ENCODE measurements around the gene ZNHIT2. TPM values are rescaled to one million over a fixed set of nuclear protein-coding genes. Genes with fewer than 3 reads are reported as not detected.
A peak's percentile ranks its signal among the peaks of the same experiment; 100 is the strongest.
"Not testable (repeated sequence)": the region's sequence is repeated elsewhere in the genome, so short reads cannot be mapped to it uniquely, and the experiment has no call there.

ZNHIT2 gene
- 11.0 TPM for total RNA-seq

DNA sequence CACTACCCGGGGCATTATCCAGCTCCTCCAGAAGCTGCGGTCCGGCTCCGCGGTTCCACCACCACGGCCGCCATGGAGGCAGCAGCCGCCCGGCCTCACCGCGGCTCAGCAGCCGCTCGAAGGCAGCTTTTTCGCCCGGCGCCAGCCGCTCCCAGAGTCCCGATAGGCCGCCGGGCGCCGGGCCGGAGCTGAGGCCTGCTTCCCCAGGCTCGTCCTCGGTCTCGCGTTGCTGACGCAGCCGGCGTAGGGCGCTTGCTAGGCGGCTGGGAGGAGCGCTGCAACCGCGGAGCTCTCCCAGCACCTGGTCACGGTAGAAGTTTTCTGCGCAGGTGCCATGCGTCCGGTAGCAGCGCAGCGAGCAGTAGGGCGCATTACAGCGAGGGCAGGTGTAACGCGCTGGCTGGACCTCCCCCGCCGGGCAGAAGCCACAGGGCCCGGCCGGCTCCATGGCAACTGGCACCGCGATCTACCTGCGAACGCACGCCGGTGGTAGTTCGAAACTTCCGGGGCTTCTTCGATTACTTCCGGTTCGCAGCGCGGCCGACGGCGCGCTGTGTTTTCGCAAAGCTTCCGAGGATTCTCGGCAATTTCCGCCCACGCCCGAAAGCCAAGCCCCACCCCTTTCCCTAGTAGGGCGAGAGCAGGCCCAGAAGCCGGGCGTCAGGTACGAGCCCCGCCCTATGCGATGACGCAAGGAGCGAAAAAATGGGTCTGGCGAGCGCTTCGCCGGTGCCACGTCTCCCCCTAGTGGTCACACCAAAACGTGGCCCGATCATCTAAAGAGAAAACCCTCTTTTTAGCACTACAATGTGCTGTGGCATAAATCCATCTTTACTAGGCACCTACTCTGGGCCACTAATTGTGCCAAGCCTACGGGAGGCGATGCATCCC is at the start of gene ZNHIT2:
Gene ZNHIT2, minus strand, starts transcription at position 496 of the 891 bp plus-strand sequence. Its CDS starts 48 bp downstream, at position 448.
- DNase-seq (ENCODE audit: low read depth in 2 of 3, low spot score in 2 of 3) = peak; percentile 95 to 99 (median 99)

DNA sequence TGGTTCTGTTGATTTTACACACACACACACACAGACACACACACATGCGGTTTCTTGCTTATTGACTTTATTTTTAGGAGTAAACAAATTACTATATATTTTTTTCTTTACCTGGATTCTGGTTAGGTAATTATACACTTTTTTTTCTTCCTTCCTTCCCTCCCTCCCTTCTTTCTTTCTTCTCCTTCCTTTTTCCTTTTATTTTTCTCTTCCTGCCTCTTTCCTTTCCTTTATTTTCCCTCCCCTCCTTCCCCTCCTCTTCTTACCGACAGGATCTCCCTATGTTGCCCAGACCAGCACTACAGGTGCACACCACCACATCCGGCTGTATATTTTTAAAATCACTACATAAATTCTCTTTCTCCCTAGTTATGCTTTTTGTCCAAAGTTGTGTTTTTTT is 49.4 kb upstream of the ZNHIT2 start:
- DNase-seq (ENCODE audit: low read depth in 2 of 3, low spot score in 2 of 3) = no peak

DNA sequence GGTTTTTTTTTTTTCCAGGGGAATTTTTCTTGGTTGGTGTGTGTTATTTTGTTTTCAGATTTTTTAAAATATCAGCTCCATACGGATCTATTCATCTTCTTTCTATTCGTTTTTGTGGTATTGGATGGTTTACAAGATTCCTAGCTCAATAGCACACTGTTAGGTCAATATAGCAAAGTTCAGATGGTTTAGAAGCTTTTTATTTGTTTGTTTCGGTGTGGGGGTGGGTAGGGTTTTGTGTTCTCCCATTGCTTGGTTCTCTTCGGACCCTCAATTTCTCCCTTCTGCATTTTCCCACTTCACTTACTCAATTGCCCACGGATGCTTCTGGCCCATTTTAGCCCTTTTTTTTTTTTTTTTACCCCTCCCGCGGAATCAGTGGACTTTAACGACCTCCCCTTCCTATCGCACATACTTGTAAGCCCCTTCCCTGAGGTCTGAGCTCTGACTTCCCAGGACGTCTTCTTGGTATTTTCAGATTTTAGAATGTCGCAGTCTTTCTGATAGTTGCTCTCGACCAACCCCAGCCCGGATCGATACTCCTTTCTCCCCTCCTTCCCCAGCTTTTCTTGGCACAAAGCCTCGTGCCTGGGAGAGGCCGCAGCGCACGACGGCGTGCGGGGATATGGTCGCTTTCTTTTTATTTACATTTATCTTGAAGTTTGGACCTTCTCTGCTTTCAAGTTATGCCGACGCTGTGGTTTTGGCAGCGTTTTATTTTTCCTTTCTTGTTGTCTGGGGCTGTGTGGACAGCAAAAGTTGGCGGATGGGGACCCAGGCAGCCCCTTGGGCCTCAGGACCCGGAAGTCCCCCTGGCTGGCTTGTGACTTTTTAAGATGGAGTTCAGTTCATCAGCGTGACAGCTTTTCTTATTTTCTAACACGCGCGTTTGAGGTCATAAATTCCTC is 48.2 kb upstream of the ZNHIT2 start:
- DNase-seq (ENCODE audit: low read depth in 2 of 3, low spot score in 2 of 3) = no peak

DNA sequence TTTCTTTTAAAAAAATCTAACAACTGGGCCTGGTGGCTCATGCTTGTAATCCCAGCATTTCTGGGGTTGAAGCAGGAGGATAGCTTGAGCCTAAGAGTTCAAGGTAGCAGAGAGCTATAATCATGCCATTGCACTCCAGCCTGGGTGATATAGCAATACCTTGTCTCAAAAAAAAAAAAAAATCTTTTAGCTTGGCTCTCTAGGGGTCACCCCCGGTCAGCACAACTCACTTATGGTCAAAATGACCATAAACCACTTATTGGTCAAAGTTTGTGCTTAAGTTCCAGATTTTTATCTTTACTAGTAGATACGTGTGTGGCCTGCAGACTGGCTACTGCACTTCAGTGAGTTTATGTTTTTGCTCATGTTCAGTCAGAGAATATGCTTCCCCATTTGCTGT is 46.2 kb upstream of the ZNHIT2 start:
- no peak for DNase-seq (ENCODE audit: low read depth in 2 of 3, low spot score in 2 of 3)

DNA sequence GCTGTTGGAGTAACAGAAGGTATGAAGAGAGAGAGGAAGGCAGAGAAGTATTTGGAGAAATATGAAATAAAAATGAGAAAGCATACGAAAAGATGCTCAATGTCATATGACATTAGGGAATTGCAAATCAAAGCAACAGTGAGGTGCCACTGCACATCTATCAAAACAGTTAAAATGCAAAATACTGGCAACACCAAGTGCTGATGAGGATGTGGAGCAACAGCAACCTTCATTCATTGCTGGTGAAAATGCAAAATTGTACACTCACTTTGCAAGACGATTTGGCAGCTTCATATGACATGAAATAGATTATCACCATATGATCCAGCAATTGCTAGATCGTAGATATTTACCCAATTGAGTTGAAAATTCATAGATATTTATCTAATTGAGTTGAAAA is 43.1 kb upstream of the ZNHIT2 start:
- DNase-seq (ENCODE audit: low read depth in 2 of 3, low spot score in 2 of 3) = no peak

DNA sequence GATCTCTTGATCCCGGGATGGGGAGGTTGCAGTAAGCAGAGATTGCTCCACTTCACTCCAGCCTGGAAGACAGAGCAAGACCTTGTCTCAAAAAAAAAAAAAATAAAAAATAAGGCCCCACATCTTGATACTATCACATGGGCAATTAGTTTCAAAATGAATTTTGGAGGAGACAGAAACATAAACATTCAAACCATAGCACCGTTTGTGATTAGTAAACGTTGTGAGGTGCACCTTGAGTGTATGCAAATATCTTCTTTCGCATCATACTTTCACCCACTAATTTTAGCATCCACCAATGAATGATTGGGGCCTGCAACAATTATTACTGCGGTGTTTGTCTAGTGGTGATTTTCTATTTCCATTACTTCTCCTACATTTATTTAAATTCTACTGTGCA is 41.5 kb upstream of the ZNHIT2 start:
- no peak for DNase-seq (ENCODE audit: low read depth in 2 of 3, low spot score in 2 of 3)

DNA sequence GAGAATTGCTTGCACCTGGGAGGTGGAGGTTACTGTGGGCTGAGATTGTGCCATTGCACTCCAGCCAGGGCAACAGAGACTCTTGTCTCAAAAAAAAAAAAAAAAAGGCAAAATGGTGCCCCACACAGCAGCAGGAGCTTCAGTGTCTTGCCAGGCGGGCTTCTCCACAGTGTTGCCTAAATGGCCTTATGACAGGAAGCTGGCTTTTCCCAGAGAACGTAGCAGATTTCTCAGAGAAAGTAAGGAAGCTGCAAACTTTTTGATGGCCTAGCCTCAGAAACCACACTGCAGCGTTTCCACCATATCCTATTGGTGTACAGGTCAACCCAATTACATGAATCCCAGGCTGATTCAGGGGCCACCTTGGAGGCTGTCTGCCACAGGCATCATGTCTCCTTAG is 39.8 kb upstream of the ZNHIT2 start:
- DNase-seq (ENCODE audit: low read depth in 2 of 3, low spot score in 2 of 3) = no peak

DNA sequence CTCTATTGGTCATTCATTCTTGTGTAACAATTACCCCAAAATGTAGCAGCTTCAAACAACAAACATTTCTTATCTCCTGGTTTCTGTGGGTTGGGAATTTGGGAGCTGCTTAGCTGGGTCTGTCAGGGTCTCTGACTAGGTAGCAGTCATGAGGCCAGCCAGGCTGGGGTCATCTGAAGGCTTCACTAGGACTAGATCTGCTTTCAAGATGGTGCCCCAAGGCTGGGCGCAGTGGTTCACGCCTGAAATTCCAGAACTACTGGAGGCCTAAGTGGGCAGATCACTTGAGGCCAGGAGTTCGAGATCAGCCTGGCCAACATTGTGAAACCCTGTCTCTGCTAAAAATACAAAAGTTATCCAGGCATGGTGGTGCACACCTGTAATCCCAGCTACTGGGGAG is 39.4 kb upstream of the ZNHIT2 start:
- DNase-seq (ENCODE audit: low read depth in 2 of 3, low spot score in 2 of 3) = no peak

DNA sequence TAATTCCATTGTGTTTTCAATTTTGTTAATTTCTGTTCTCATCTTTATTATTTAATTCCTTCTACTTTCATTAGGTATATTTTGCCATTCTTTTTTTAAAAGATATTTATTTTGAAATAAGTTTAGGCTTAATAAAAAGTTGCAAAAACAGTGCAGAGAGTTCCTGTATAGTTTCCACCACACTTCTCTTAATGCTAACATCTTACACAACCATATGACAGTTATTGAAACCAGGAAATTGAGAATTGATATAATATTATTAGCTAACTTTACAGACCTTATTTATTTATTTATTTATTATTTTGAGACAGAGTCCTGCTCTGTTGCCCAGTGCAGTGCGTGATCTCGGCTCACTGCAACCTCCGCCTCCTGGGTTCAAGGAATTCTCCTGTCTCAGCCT is 38.8 kb upstream of the ZNHIT2 start:
- DNase-seq (ENCODE audit: low read depth in 2 of 3, low spot score in 2 of 3) = no peak

DNA sequence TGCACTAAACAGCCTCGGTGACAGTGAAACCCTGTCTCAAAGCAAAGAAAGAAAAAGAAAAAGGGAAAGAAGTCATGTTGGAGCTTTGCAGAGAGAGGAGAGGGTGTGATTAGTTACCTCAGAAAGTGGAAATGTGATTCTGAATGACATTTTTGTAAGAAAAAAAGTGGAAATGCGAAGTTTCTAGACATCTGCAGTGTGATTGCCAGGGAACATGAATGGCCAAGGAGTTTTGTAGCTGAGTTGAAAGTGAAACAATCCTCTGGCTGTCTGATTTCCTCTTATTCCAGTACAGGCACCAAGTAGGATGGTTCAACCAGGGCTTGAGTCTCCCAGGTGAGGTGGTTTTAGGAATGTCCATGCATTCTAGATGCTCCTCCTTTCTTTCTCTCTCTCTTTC is 34.6 kb upstream of the ZNHIT2 start:
- DNase-seq (ENCODE audit: low read depth in 2 of 3, low spot score in 2 of 3) = peak in 1 of 3 donors; percentile 31

DNA sequence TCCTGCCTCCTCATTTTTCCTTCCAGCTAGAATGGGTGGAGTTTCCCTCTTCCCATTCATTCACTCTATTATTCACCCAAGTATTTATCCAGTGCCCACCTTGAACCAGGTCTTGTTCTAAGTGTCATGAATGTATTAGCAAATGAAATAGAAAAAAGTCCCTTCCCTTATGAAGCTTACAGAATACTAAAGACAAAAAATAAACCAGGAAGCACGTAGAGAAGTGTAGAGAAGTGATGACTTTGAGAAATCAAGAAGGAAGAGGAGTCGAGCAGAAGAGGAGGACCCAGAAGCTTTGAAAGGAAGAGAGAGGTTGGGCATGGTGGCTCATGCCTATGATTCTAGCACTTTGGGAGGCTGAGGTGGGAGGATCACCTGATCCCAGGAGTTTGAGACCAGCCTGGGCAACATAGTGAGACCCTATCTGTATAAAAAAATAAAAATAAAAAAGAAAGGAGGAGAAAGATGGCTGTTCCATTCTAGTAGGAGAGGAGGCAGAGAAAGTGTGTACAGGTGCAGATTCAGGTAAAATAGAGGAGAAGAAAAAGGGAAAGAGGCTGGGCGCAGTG is 33.9 kb upstream of the ZNHIT2 start:
- peak in 1 of 3 donors; percentile 33 for DNase-seq (ENCODE audit: low read depth in 2 of 3, low spot score in 2 of 3)

DNA sequence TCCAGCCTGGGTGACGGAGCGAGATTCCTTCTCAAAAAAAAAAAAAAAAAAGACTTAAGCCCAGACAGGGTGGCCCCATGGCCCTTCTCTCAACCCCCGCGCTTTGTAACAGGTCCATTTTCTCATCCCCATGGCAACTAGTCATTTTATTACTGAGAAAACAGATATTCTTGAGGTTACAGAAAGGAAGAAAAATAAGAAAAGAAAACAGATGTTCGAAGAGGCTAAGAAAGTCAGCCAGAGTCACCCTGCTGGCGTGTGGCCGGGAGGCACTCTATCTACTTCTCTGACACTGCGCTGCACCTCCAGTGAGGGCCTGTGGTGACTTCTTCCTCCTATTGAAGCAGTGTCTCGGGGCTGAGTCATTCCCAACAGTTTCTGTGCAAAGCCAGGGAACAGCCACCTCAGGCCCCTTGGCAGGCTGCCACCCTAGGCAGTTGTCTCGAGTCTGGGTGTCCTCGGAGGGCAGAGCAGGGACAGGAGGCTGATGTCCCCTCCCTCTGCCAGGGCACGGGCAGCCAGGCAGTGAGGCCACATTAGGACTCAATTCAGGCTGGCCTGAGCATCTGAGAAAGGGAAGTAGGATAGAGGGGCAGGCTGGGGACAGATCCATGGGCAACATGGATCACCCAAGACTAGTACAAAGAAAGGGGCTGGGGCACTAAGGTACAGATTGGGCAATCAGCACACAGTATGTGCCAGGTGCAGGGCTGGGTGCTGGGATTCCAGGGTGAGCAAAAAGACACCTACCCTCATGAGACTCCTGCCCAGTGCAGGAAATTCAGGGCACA is 33.2 kb upstream of the ZNHIT2 start:
- DNase-seq (ENCODE audit: low read depth in 2 of 3, low spot score in 2 of 3) = peak in 2 of 3 donors; percentile 99

DNA sequence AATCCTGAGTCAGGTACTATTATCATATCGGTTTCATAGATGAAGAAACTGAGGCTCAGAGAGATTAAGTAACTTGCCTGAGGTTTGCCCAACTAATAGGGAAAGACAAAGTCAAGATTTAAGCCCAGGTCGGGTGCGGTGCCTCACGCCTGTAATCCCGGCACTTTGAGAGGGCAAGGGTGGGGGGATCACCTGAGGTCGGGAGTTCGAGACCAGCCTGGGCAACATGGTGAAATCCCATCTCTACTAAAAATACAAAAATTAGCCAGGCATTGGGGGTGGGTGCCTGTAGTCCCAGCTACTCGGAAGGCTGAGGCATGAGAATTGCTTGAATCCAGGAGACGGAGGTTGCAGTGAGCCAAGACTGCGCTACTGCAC is 32.6 kb upstream of the ZNHIT2 start:
- not testable (repeated sequence) for DNase-seq (ENCODE audit: low read depth in 2 of 3, low spot score in 2 of 3)

DNA sequence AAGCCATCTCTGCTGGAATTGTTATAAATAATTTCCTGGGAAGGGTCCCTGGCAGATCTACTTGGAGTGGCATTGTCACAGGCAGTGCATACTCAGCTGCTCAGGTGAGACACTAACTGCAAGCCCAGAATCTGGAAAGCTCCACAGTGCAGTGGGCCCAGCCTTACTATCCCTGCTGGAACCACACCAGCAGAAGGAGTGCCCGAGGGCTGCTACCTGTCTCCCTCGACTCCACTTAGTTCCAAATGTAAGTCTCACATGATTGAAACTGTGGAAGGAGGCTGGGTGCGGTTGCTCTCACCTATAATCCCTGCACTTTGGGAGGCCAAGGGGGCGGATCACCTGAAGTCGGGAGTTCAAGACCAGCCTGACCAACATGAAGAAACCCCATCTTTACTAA is 31.2 kb upstream of the ZNHIT2 start:
- no peak for DNase-seq (ENCODE audit: low read depth in 2 of 3, low spot score in 2 of 3)

DNA sequence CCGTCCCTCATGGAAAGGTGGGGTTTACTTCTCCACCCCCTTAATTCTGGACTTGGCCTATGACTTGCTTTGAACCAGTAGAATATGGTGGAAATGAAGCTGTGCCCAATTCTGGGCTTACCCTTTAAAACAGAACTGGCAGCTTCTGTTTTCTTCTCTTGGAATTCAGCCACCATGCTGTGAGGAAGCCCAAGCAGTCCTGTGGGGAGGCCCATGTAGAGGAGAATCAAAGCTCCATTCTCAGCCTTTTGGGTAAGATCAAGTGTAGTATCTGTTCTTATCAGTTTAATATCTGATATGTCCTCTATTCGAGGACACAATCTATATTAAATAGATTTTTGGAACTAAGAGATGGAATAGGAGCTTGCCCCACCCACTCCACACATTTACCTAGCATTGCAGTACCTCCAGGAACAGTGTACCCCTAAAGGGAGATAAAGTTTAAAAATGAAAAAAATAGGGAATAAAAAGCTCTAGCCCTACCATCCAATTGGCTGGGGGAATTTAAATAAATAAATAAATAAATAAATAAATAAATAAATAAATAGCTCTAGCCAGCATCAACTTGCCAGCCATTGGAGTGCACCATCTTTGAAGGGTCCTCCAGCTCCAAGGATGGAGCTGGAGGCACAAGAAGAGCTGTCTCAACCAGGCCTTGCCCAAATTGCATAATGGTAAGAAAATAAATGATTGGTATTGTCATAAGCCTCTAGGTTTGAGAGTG is 30.0 kb upstream of the ZNHIT2 start:
- no peak for DNase-seq (ENCODE audit: low read depth in 2 of 3, low spot score in 2 of 3)

DNA sequence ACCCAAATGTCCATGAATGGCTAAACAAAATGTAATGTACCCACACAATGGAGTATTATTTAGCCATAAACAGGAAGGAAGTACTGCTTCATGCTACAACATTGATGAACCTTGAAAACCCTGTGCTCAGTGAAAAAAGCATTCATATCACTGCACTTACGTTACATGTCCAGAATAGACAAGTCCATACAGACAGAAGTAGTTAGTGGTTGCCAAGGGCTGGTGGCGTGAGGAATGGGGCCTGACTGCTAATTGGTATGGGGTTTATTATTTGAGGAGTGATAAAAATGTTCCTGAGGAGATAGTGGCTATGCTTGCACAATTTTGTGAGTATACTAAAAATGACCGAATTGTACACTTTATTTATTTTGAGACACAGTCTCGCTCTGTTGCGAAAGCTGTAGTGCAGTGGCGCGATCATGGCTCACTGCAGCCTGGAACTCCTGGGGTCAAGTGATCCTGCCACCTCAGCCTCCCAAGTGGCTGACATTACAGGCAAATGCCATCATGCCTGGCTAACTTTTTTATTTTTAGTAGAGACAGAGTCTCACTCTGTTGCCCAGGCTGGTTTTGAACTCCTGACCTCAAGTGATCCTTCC is 24.5 kb upstream of the ZNHIT2 start:
- no peak for DNase-seq (ENCODE audit: low read depth in 2 of 3, low spot score in 2 of 3)

DNA sequence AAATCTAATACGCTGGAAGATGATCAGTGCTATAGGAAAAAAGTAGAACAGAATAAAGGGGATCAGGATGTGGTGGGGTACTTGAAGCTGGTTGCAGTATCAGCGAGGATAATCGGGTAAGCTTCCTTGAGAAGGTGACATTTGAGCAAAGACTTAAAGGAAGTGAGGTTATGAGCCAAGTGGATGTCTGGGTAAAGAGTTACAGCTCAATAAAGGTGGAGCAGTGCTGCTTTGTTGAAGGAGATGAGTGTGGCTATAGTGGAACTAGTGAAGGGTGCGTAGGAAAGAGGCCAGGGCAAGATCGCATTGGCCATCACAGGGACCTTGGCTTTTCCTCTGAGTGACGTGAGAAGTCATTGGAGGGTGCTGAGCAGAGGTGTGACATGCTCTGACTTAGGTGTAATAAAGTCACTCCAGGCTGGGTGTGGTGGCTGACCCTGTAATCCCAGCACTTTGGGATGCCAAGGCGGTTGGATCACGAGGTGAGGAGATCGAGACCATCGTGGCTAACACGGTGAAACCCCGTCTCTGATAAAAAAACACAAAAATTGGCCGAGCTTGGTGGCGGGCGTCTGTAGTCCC is 19.1 kb upstream of the ZNHIT2 start:
- no peak for DNase-seq (ENCODE audit: low read depth in 2 of 3, low spot score in 2 of 3)

DNA sequence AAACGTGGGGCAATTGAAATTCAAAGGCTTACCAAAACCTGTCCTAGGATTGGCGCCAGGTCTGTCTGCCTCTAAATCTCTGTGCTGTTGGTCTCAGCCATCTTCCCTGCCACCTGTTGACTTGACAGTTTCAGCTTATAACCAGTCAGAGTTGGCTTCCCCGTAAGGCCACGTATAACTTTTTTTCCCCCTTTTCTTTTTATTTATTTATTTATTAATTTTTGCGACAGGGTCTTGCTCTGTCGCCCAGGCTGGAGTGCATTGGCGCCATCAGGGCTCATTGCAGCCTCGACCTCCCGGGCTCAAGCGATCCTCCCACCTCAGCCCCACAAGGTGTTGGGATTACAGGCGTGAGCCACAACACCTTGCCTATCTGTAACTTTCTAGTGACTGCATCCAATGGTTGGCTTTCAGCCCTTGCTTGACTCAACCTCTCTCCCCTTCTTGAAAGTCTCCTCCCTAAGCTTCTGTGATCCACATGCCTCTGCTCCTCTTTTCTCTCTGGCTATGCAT is 18.2 kb upstream of the ZNHIT2 start:
- no peak for DNase-seq (ENCODE audit: low read depth in 2 of 3, low spot score in 2 of 3)
